HepG2 (cell line): ENCODE measurements around the gene REEP3. TPM values are rescaled to one million over a fixed set of nuclear protein-coding genes. Genes with fewer than 3 reads are reported as not detected.

Source experiments
- ATAC-seq: fragments of 200-7000 bp; cut with Tn5 transposase; 3 replicates; pipeline ENCODE4 v1.9.1; 2020; ENCODE audit warnings: mild to moderate bottlenecking, moderate library complexity
- BruUV-seq: library from RNA; stranded (reverse); fragments of 400-500 nt; replicated peaks from 2 replicates; lab custom pipeline; 2021; lab: Mats Ljungman, UMichigan
- CTCF ChIA-PET: fragments of 300-600 bp; formaldehyde crosslinking; extraction: SDS; loops from one replicate; lab custom pipeline; 2021; ENCODE audit warnings: low total read pairs, inconsistent platforms, low intra/inter-chr PET ratio; lab: Yijun Ruan, JAX
- POLR2A ChIA-PET: fragments of 350-600 bp; sonication (Branson Sonifier 250); formaldehyde crosslinking; loops from one replicate; lab custom pipeline; 2020; ENCODE audit warnings: antibody characterized with exemption, inconsistent platforms; lab: Yijun Ruan, JAX
- DNase-seq: peaks from one replicate; pipeline ENCODE4 v3.0.0-alpha.2; 2015; ENCODE audit warnings: low spot score
- FAIRE-seq: peaks from 3 replicates; lab custom pipeline; 2011; peaks lifted over from hg19 to GRCh38; lab: Jason Lieb, UNC
- H2AFZ ChIP-seq: one replicate; pipeline ENCODE4 v1.6.1; 2011; ENCODE audit warnings: low read length, inconsistent platforms
- H3K27ac ChIP-seq: fragments of 300-600 bp; 3 replicates; pipeline ENCODE4 v1.8.0; 2011; ENCODE audit warnings: mixed run types, mild to moderate bottlenecking, mixed read lengths, low read length, inconsistent platforms; ENCODE audit not compliant: insufficient read depth; ENCODE audit errors: extremely low read length
- H3K27me3 ChIP-seq, 2 experiments: fragments of 200-600 bp in 1 of 2; 2 replicates in 1 of 2; 3 replicates in 1 of 2; pipeline versions ENCODE4 v1.6.0 to v1.8.0; 2011; ENCODE audit warnings: low read length in 2 of 2, mild to moderate bottlenecking in 2 of 2, moderate library complexity in 2 of 2, inconsistent platforms in 1 of 2; ENCODE audit not compliant: insufficient read depth in 2 of 2, control insufficient read depth in 1 of 2
- H3K36me3 ChIP-seq, 2 experiments: fragments of 200-600 bp in 1 of 2; replicated peaks in 1 of 2; 2 replicates in 1 of 2; 3 replicates in 1 of 2; pipeline versions ENCODE4 v1.5.1 to v1.8.0; 2011; ENCODE audit warnings: low read length in 2 of 2, inconsistent platforms in 1 of 2; ENCODE audit not compliant: insufficient read depth in 2 of 2, control insufficient read depth in 1 of 2
- H3K4me1 ChIP-seq: 2 replicates; pipeline ENCODE4 v1.5.1; 2012; ENCODE audit warnings: low read length, inconsistent platforms; ENCODE audit not compliant: insufficient read depth
- H3K4me2 ChIP-seq: 2 replicates; pipeline ENCODE4 v1.6.0; 2011; ENCODE audit warnings: low read depth, low read length, inconsistent platforms
- H3K4me3 ChIP-seq, 3 experiments: fragments of 200-600 bp in 1 of 3; sonication (generic), shearing (Covaris generic) in 1 of 3; replicated peaks in 1 of 3; 2 replicates each; pipeline ENCODE4 v1.5.1; 2011 to 2016; ENCODE audit warnings: low read length in 3 of 3, inconsistent platforms in 2 of 3, low read depth in 2 of 3, mild to moderate bottlenecking in 2 of 3, control low read depth in 1 of 3, mixed read lengths in 1 of 3; ENCODE audit not compliant: insufficient read depth in 1 of 3
- H3K79me2 ChIP-seq: one replicate; pipeline ENCODE4 v1.6.1; 2011; ENCODE audit warnings: low read length, inconsistent platforms; ENCODE audit not compliant: insufficient read depth
- H3K9ac ChIP-seq: 2 replicates; pipeline ENCODE4 v1.6.0; 2011; ENCODE audit warnings: mild to moderate bottlenecking, low read depth, low read length, inconsistent platforms; ENCODE audit not compliant: insufficient read depth
- H3K9me3 ChIP-seq: 2 replicates; pipeline ENCODE4 v1.5.1; 2012; ENCODE audit warnings: mild to moderate bottlenecking, low read length
- H4K20me1 ChIP-seq: 2 replicates; pipeline ENCODE4 v1.6.0; 2011; ENCODE audit warnings: inconsistent platforms, mild to moderate bottlenecking, low read length, moderate library complexity; ENCODE audit not compliant: insufficient read depth
- NFE2L1 ChIP-seq: sonication (generic); formaldehyde crosslinking; IDR thresholded peaks from 2 replicates; pipeline ENCODE4 v1.4.0; 2020; ENCODE audit warnings: missing genetic modification reagents, mild to moderate bottlenecking, borderline replicate concordance
- RBM22 ChIP-seq: fragments of 200-400 bp; formaldehyde crosslinking; optimal IDR thresholded peaks from 2 replicates; pipeline ENCODE3; 2017; ENCODE audit warnings: mild to moderate bottlenecking, low read length, moderate library complexity
- SOX13 ChIP-seq, 3 experiments: fragments of 450-650 bp in 1 of 3; sonication (generic) in 1 of 3; formaldehyde crosslinking in 1 of 3; IDR thresholded peaks in 2 of 3; conservative IDR thresholded peaks in 1 of 3; 2 replicates each; pipeline versions ENCODE4 v1.5.0 to v1.6.1; 2016 to 2020; ENCODE audit warnings: antibody characterized with exemption in 1 of 3, mild to moderate bottlenecking in 1 of 3, missing compliant biosample characterization in 1 of 3, missing genetic modification reagents in 1 of 3, moderate library complexity in 1 of 3
- TCF7 ChIP-seq: sonication (generic); IDR thresholded peaks from 2 replicates; pipeline ENCODE4 v1.6.1; 2016; ENCODE audit warnings: antibody characterized with exemption, low read depth
- ZNF547 ChIP-seq: sonication (generic); formaldehyde crosslinking; IDR thresholded peaks from 2 replicates; pipeline ENCODE4 v1.5.1; 2020; ENCODE audit warnings: mild to moderate bottlenecking, missing genetic modification reagents
- WGBS: methylation state at CpG from one replicate; pipeline ENCODE4 v1.1.6; 2017; ENCODE audit warnings: low lambda C conversion rate; 5-methylcytosine and 5-hydroxymethylcytosine counted together
- in situ Hi-C: cut with HindIII; loops from 2 replicates; pipeline ENCODE4 v1.10.0; 2017; ENCODE audit warnings: low pct_unique_long_range_greater_than_20kb; ENCODE audit not compliant: extremely low pct_ligation_motif_present
- intact Hi-C: fragments of 100-400 bp; cut with micrococcal nuclease; formaldehyde crosslinking; loops from one replicate; pipeline ENCODE4 v1.10.0; 2022; ENCODE audit not compliant: unreplicated experiment
- polyA plus RNA-seq, 8 experiments: library from polyadenylated mRNA; depleted of rRNA in 3 of 8; stranded (reverse) in 7 of 8; unstranded in 1 of 8; fragments of >200 nt; fragmentation: Illumina TruSeq in 4 of 8; extraction: Trizol in 4 of 8; gene quantifications; 2 replicates each; pipeline versions ENCODE4 v1.2.1 to v1.2.3, GENCODE V29; 2011 to 2016; ENCODE audit warnings: low read depth in 4 of 8, missing spikeins in 1 of 8, mixed read lengths in 1 of 8; ENCODE audit not compliant: insufficient read depth in 1 of 8
- total RNA-seq, 5 experiments: library from RNA; depleted of rRNA; stranded (reverse); fragments of >200 nt; fragmentation: Illumina TruSeq; extraction: Trizol; gene quantifications; 2 replicates each; pipeline ENCODE4 v1.2.3, GENCODE V29; 2016; ENCODE audit warnings: low read depth in 1 of 5
- TF ChIP-seq, protein P1 (sequence below): sonication (generic); formaldehyde crosslinking; IDR thresholded peaks from 2 replicates; pipeline ENCODE4 v1.4.0; 2020; ENCODE audit warnings: missing genetic modification reagents
- TF ChIP-seq, protein P2 (sequence below): sonication (generic); formaldehyde crosslinking; conservative IDR thresholded peaks from 2 replicates; pipeline ENCODE4 v1.4.0; 2020; ENCODE audit warnings: mild to moderate bottlenecking, missing genetic modification reagents, moderate library complexity

The REEP3 gene
- total and polyA plus RNA-seq, 2 of the 13 experiments (the other 11 are each of a cell fraction or from before 2014, with no cell fraction given): 7.1 to 31.4 TPM

GRCh38 chr10:63483983-63484382, 37.2 kb upstream of the REEP3 start:
- Histone ChIP-seq H3K9me3 (no peaks in the 10 kb centered on the region), H3K79me2 (peaks cover 82% of the 10 kb centered on the region), H2AFZ (no peak overlapping the region), H3K4me1 (peaks cover 50% of the 10 kb centered on the region), H3K4me2 (no peak overlapping the region), H3K9ac (no peak overlapping the region), H4K20me1 (peaks cover 12% of the 10 kb centered on the region; the same call in 1 of the 2 replicates), H3K27me3 (no peaks in the 10 kb centered on the region), H3K27ac (no peak overlapping the region), H3K4me3 (no peak overlapping the region), H3K36me3 (no peaks in the 10 kb centered on the region; a peak in 1 of 5 replicates)
- no peak for ATAC-seq
- no peak for FAIRE-seq
- in situ Hi-C loops (no loop called here), intact Hi-C loops (no loop called here)
- CTCF ChIA-PET: no interaction called here
- BruUV-seq: no TSS peak
- WGBS: 97% methylated on average over 1 of the region's 1 CpG
- POLR2A ChIA-PET: no interaction called here
- no peak for DNase-seq
- TF ChIP-seq RBM22 (no peak), NFE2L1 (CRISPR knock-in tag) (no peak)
- TF ChIP-seq, protein P1, sequence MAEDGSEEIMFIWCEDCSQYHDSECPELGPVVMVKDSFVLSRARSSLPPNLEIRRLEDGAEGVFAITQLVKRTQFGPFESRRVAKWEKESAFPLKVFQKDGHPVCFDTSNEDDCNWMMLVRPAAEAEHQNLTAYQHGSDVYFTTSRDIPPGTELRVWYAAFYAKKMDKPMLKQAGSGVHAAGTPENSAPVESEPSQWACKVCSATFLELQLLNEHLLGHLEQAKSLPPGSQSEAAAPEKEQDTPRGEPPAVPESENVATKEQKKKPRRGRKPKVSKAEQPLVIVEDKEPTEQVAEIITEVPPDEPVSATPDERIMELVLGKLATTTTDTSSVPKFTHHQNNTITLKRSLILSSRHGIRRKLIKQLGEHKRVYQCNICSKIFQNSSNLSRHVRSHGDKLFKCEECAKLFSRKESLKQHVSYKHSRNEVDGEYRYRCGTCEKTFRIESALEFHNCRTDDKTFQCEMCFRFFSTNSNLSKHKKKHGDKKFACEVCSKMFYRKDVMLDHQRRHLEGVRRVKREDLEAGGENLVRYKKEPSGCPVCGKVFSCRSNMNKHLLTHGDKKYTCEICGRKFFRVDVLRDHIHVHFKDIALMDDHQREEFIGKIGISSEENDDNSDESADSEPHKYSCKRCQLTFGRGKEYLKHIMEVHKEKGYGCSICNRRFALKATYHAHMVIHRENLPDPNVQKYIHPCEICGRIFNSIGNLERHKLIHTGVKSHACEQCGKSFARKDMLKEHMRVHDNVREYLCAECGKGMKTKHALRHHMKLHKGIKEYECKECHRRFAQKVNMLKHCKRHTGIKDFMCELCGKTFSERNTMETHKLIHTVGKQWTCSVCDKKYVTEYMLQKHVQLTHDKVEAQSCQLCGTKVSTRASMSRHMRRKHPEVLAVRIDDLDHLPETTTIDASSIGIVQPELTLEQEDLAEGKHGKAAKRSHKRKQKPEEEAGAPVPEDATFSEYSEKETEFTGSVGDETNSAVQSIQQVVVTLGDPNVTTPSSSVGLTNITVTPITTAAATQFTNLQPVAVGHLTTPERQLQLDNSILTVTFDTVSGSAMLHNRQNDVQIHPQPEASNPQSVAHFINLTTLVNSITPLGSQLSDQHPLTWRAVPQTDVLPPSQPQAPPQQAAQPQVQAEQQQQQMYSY (CRISPR knock-in tag): no peak
- TF ChIP-seq, all 625 proteins: peak for 0

DNA sequence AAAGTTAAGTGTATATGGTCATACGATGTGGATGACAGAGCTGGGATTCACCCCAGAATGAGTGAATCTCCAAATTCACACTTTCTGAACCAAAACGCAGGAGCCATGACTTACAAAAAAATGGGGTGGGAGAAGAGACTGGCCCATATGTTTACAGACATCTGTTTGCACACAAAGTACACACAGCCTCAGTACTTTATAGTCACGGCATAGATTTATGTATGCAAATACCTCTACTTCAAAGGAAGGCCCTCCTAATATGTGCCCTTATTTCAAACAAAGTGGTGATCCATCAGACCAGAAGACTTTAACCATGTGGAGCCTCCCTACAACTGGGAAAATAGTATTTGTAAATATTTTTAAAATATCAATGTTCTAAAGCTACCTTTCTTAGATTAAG, 33.2 kb upstream of the REEP3 start:
- intact Hi-C loops (no loop called here), in situ Hi-C loops (no loop called here)
- Histone ChIP-seq H3K9me3 (no peaks in the 10 kb centered on the region), H4K20me1 (peaks cover 9% of the 10 kb centered on the region; the same call in 1 of the 2 replicates), H3K36me3 (peaks cover 0 to 2% of the 10 kb centered on the region in 2 experiments; a peak in 1 of 5 replicates), H3K4me3 (no peak overlapping the region), H3K9ac (no peak overlapping the region), H3K27ac (peak overlapping the region; percentile 39), H2AFZ (no peak overlapping the region), H3K79me2 (peaks cover 79% of the 10 kb centered on the region), H3K4me2 (peak overlapping the region; percentile 35; the same call in 1 of the 2 replicates), H3K27me3 (no peaks in the 10 kb centered on the region), H3K4me1 (peaks cover 46% of the 10 kb centered on the region)
- ChIA-PET CTCF (no interaction called here), POLR2A (no interaction called here)
- no TSS peak for BruUV-seq
- peak; percentile 63 for DNase-seq
- FAIRE-seq: no peak
- ATAC-seq: peak; percentile 90
- WGBS: 25% methylated on average over 3 of the region's 3 CpGs
- TF ChIP-seq ZNF547 (no peak), SOX13 (IDR thresholded peaks at IDR 0.05) (no peak), SOX13 (CRISPR knock-in tag; conservative IDR thresholded peaks at IDR 0.05 in 1 of 2, IDR thresholded peaks at IDR 0.05 in 1 of 2) (peak in 1 of 2 experiments; percentile 31; a peak in 1 of 4 replicates), TCF7 (peak; percentile 75)
- TF ChIP-seq, protein P2, sequence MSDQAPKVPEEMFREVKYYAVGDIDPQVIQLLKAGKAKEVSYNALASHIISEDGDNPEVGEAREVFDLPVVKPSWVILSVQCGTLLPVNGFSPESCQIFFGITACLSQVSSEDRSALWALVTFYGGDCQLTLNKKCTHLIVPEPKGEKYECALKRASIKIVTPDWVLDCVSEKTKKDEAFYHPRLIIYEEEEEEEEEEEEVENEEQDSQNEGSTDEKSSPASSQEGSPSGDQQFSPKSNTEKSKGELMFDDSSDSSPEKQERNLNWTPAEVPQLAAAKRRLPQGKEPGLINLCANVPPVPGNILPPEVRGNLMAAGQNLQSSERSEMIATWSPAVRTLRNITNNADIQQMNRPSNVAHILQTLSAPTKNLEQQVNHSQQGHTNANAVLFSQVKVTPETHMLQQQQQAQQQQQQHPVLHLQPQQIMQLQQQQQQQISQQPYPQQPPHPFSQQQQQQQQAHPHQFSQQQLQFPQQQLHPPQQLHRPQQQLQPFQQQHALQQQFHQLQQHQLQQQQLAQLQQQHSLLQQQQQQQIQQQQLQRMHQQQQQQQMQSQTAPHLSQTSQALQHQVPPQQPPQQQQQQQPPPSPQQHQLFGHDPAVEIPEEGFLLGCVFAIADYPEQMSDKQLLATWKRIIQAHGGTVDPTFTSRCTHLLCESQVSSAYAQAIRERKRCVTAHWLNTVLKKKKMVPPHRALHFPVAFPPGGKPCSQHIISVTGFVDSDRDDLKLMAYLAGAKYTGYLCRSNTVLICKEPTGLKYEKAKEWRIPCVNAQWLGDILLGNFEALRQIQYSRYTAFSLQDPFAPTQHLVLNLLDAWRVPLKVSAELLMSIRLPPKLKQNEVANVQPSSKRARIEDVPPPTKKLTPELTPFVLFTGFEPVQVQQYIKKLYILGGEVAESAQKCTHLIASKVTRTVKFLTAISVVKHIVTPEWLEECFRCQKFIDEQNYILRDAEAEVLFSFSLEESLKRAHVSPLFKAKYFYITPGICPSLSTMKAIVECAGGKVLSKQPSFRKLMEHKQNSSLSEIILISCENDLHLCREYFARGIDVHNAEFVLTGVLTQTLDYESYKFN (CRISPR knock-in tag): peak; percentile 38; the same call in 1 of the 2 replicates
